Panc1 (cell line): ENCODE results near the gene PCGF1.

Experiments
- SIN3A ChIP-seq: IDR thresholded peaks from 2 replicates; pipeline ENCODE4 v1.6.1; 2012; ENCODE audit warnings: low read depth, mild to moderate bottlenecking, low read length, moderate library complexity, borderline replicate concordance; ENCODE audit not compliant: insufficient read depth
- TF ChIP-seq, protein P1 (sequence below): fragments of 450-650 bp; IDR thresholded peaks from 2 replicates; pipeline ENCODE4 v1.5.1; 2017; ENCODE audit warnings: mild to moderate bottlenecking
- TF ChIP-seq, protein P2 (sequence below), 2 experiments: IDR thresholded peaks; 2 replicates each; pipeline ENCODE4 v1.6.1; 2011 to 2012; ENCODE audit warnings: low read depth in 2 of 2, control low read depth in 1 of 2, low read length in 1 of 2, mild to moderate bottlenecking in 1 of 2, moderate library complexity in 1 of 2; ENCODE audit not compliant: insufficient read depth in 1 of 2

DNA sequence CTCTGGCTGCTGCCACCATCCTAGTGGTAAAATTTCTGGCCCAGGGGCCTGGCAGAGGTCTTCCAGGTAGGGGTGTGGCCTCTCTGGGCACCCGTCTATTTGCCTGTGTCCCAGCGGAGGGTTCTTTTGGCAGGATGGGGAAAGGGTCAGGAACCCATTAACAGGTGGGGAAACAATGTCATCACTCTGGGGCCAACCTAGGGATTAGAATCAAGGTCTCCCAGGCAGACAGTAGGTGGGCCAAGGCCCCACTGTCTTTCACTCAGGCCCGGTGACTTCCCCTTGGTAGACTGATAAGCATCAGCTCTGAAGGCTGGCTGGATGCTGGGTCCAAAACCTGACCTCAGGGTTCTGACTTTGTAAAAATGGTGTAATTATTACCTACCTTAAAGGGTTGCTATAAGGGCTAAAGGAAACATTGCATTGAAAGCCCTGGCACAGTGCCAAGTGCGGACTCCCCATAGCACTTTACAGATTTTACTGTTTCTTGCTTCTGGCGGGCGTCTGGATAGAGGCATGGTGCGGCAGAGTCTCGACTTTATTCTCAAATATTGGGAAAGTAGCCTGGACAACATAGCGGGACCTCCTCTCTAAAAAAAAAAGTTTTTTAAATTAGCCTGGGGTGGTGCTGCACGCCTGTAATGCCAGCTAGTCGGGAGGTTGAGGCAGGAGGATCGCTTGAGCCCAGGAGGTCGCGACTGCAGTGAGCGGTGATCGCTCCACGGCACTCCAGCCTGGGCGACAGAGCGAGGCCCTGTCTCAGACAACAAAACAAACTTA, 10.3 kb downstream of the PCGF1 start:
- TF ChIP-seq, protein P1, sequence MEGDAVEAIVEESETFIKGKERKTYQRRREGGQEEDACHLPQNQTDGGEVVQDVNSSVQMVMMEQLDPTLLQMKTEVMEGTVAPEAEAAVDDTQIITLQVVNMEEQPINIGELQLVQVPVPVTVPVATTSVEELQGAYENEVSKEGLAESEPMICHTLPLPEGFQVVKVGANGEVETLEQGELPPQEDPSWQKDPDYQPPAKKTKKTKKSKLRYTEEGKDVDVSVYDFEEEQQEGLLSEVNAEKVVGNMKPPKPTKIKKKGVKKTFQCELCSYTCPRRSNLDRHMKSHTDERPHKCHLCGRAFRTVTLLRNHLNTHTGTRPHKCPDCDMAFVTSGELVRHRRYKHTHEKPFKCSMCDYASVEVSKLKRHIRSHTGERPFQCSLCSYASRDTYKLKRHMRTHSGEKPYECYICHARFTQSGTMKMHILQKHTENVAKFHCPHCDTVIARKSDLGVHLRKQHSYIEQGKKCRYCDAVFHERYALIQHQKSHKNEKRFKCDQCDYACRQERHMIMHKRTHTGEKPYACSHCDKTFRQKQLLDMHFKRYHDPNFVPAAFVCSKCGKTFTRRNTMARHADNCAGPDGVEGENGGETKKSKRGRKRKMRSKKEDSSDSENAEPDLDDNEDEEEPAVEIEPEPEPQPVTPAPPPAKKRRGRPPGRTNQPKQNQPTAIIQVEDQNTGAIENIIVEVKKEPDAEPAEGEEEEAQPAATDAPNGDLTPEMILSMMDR: no peak
- TF ChIP-seq SIN3A: no peak
- TF ChIP-seq, protein P2, sequence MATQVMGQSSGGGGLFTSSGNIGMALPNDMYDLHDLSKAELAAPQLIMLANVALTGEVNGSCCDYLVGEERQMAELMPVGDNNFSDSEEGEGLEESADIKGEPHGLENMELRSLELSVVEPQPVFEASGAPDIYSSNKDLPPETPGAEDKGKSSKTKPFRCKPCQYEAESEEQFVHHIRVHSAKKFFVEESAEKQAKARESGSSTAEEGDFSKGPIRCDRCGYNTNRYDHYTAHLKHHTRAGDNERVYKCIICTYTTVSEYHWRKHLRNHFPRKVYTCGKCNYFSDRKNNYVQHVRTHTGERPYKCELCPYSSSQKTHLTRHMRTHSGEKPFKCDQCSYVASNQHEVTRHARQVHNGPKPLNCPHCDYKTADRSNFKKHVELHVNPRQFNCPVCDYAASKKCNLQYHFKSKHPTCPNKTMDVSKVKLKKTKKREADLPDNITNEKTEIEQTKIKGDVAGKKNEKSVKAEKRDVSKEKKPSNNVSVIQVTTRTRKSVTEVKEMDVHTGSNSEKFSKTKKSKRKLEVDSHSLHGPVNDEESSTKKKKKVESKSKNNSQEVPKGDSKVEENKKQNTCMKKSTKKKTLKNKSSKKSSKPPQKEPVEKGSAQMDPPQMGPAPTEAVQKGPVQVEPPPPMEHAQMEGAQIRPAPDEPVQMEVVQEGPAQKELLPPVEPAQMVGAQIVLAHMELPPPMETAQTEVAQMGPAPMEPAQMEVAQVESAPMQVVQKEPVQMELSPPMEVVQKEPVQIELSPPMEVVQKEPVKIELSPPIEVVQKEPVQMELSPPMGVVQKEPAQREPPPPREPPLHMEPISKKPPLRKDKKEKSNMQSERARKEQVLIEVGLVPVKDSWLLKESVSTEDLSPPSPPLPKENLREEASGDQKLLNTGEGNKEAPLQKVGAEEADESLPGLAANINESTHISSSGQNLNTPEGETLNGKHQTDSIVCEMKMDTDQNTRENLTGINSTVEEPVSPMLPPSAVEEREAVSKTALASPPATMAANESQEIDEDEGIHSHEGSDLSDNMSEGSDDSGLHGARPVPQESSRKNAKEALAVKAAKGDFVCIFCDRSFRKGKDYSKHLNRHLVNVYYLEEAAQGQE (IDR thresholded peaks at IDR 0.05; ENCODE audit: insufficient read depth in 1 of 2, low read depth in 2 of 2, low read length in 1 of 2): no peak
